Right atrium auricular region (tissue), 2 donors: ENCODE measurements around the gene MCF2L2. TPM values are rescaled to one million over a fixed set of nuclear protein-coding genes. Genes with fewer than 3 reads are reported as not detected.

Experiments used
- DNase-seq: peaks from one replicate; pipeline ENCODE4 v3.0.0-alpha.2; 2019; ENCODE audit warnings: low spot score
- H3K27ac ChIP-seq, 2 donors: fragments of 200-600 bp; sonication (generic); 1 replicate in 1 of 2; 2 replicates in 1 of 2; pipeline ENCODE4 v1.5.1; 2016 to 2019
- H3K27me3 ChIP-seq, 2 donors: fragments of 200-600 bp; sonication (generic); one replicate each; pipeline versions ENCODE4 v1.5.1 to v1.6.0; 2017 to 2019
- H3K36me3 ChIP-seq: fragments of 200-600 bp; sonication (generic); one replicate; pipeline ENCODE4 v1.5.1; 2016
- H3K4me1 ChIP-seq, 2 donors: fragments of 200-600 bp; sonication (generic); one replicate each; pipeline versions ENCODE4 v1.5.1 to v1.6.0; 2017 to 2019
- H3K4me3 ChIP-seq, 2 donors: fragments of 200-600 bp; sonication (generic); 1 replicate in 1 of 2; 2 replicates in 1 of 2; pipeline ENCODE4 v1.5.1; 2017 to 2019; ENCODE audit warnings: mild to moderate bottlenecking in 1 of 2, moderate library complexity in 1 of 2
- H3K9me3 ChIP-seq, 2 donors: fragments of 200-600 bp; sonication (generic); one replicate each; pipeline ENCODE4 v1.5.1; 2019
- total RNA-seq, 2 donors: library from RNA; depleted of rRNA; stranded (reverse); fragments of >200 nt; gene quantifications; one replicate each; pipeline ENCODE4 v1.1.0, GENCODE V29; 2016
- TF ChIP-seq, protein P1 (sequence below), 2 donors: fragments of 200-600 bp; sonication (generic); IDR thresholded peaks; one replicate each; pipeline ENCODE4 v1.5.1; 2019; ENCODE audit warnings: antibody characterized with exemption in 2 of 2

The MCF2L2 gene
- total RNA-seq, 2 donors from 2014 or later = 0.08 TPM; not detected in 1

DNA sequence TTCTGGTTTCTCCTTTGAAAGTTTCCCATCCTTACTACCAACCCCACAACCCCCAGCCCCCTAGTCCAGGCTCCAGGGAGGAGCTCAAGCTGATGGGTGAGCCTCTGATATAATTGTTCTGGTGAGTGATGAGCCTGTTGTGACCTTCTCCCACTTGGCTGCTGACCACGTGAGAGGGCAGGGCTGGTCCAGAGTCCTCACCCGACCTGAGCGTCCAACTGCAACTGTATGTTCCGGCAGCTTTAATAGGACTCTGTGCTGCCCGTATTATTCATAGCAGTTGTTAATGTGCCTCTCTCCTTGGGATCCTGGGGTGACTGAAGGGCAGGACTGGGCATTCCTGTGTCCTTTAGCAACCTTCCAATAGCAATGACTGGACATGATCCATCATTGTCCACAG is 119.1 kb downstream of the MCF2L2 start:
- Histone ChIP-seq H3K27me3 (no peaks in the 10 kb centered on the region), H3K9me3 (no peaks in the 10 kb centered on the region), H3K4me1 (peaks cover 0 to 12% of the 10 kb centered on the region in 2 donors), H3K27ac (no peak overlapping the region), H3K4me3 (no peak overlapping the region), H3K36me3 (no peaks in the 10 kb centered on the region)
- TF ChIP-seq, protein P1, sequence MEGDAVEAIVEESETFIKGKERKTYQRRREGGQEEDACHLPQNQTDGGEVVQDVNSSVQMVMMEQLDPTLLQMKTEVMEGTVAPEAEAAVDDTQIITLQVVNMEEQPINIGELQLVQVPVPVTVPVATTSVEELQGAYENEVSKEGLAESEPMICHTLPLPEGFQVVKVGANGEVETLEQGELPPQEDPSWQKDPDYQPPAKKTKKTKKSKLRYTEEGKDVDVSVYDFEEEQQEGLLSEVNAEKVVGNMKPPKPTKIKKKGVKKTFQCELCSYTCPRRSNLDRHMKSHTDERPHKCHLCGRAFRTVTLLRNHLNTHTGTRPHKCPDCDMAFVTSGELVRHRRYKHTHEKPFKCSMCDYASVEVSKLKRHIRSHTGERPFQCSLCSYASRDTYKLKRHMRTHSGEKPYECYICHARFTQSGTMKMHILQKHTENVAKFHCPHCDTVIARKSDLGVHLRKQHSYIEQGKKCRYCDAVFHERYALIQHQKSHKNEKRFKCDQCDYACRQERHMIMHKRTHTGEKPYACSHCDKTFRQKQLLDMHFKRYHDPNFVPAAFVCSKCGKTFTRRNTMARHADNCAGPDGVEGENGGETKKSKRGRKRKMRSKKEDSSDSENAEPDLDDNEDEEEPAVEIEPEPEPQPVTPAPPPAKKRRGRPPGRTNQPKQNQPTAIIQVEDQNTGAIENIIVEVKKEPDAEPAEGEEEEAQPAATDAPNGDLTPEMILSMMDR (IDR thresholded peaks at IDR 0.05) = no peak
- DNase-seq = no peak

- H3K4me1 ChIP-seq = peaks cover 0 to 12% of the 10 kb centered on the region in 2 donors
- TF ChIP-seq, protein P1 (IDR thresholded peaks at IDR 0.05) = no peak
- no peaks in the 10 kb centered on the region for H3K36me3 ChIP-seq
- no peak for DNase-seq
- no peaks in the 10 kb centered on the region for H3K9me3 ChIP-seq
- H3K4me3 ChIP-seq = no peak overlapping the region
- no peaks in the 10 kb centered on the region for H3K27me3 ChIP-seq
- H3K27ac ChIP-seq = no peak overlapping the region
Measured at GRCh38 chr3:183308751-183309150, 119.7 kb downstream of the MCF2L2 start.

DNA sequence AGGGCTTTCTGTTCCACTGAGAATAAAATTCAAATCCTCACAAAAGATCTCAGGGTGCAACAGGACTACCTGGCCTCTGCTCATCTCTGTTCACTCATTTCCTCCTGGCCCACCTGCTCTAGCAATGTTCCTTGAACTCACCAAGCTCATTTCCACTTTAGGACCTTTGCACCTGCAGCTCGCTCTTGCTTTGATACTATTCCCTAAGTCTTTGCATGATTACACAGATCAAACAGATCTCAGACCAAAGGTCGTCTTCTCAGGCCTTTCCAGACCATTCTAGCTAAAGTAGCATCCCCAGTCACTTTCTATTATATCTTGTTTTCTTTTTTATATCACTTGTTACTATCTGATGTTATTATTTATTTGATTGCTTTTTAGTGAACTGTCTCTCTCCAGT is 120.7 kb downstream of the MCF2L2 start:
- no peak overlapping the region for H3K27ac ChIP-seq
- no peaks in the 10 kb centered on the region for H3K27me3 ChIP-seq
- H3K4me3 ChIP-seq = no peak overlapping the region
- peaks cover 0 to 12% of the 10 kb centered on the region in 2 donors for H3K4me1 ChIP-seq
- no peaks in the 10 kb centered on the region for H3K36me3 ChIP-seq
- TF ChIP-seq, protein P1 (IDR thresholded peaks at IDR 0.05) = no peak
- no peaks in the 10 kb centered on the region for H3K9me3 ChIP-seq
- DNase-seq = no peak

- no peaks in the 10 kb centered on the region for H3K36me3 ChIP-seq
- H3K27ac ChIP-seq = peak overlapping the region in 1 of 2 donors; percentile 5
- peak; percentile 79 for DNase-seq
- H3K9me3 ChIP-seq = no peaks in the 10 kb centered on the region
- no peaks in the 10 kb centered on the region for H3K27me3 ChIP-seq
- TF ChIP-seq, protein P1 (IDR thresholded peaks at IDR 0.05) = no peak
- peaks cover 0 to 12% of the 10 kb centered on the region in 2 donors for H3K4me1 ChIP-seq
- H3K4me3 ChIP-seq = no peak overlapping the region
Measured at GRCh38 chr3:183306798-183307671, 121.4 kb downstream of the MCF2L2 start.

DNA sequence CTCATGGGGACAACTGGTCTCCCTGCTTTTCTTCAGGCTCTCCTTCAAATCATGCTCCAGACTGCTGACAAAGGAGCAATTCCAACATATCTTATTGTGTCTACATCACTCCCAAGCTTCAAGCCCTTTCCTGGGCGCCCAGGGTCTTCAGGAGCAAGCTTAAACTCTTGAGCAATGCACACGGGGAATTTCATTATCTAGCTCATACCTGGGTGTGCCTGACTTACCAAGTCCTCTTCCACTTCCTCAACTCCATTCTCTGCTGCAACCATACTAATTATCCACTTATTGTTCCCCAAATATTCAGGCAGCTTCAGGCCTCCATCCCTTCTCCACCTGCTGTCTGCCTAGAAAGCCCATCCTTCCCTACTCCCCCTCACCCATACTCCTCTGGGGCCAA is 124.7 kb downstream of the MCF2L2 start:
- H3K27ac ChIP-seq = no peak overlapping the region
- no peaks in the 10 kb centered on the region for H3K36me3 ChIP-seq
- no peaks in the 10 kb centered on the region for H3K9me3 ChIP-seq
- H3K4me1 ChIP-seq = peaks cover 0 to 16% of the 10 kb centered on the region in 2 donors
- H3K27me3 ChIP-seq = no peaks in the 10 kb centered on the region
- DNase-seq = no peak
- no peak overlapping the region for H3K4me3 ChIP-seq
- TF ChIP-seq, protein P1 (IDR thresholded peaks at IDR 0.05) = no peak
